Measurements from ENCODE around the gene NUFIP2. TPM values are rescaled to one million over a fixed set of nuclear protein-coding genes. Genes with fewer than 3 reads are reported as not detected.

NUFIP2 gene
- total RNA-seq (2014; rRNA removed; shearing (Covaris generic)): 27.3 and 27.8 TPM in 2 replicates

DNA sequence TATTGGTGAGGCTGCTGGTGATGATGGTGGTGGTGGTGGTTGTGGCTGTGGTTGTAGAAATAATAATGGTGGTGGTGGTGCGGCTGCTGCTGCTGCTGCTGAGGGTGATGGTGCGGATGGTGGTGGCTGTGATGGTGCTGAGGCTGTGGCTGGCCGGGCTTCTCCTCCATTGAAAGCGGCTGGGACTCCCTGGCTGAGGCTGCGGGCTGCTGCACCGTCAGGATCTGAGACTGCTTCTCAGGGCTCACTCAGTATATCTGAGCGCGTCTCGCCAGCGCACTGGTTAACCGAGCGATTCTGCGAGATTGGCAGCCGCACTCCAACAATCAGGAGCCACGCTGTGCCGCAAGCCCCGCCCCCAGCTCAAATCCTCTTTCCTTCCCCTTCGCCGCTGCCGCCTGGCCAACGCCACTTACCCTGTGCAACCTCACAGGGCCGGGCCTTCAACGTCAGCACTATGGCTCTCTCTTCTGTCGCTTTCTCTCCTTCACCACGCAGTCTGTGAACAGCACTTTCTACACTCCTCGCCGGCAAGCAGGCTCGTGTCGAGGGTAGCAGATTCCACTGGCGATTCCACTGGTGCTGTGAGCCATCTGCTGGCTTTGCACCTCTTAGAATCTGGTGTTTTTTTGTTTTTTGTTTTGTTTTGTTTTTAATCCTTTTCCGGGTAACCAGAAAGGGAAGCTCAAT is at the start of gene NUFIP2:
Gene NUFIP2, minus strand, starts transcription at position 259 of the 690 bp plus-strand sequence. Its CDS starts 89 bp downstream, at position 170.

DNA sequence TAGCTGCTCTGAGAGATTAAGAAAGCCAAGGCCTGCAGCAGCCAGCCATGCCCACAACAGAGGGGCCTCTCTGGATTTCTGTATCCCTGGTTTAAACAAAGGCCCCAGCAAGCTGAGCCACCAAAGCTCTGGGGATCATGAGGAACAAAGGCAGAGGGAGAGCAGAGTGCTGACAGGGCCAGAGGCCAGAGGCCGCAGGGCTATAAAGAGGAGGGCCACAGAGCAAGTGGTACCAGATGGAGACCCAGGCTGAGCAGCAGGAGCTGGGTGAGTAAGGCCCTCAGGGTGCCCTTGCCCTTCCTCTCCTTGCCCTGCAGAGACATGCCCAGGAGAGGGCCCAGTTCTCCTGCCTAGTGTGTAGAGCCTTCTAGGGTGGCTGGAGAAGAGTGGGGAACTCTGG is 47.3 kb downstream of the NUFIP2 start, which contains the start of gene CRYBA1:
Gene CRYBA1, plus strand, starts transcription at position 232 of the 400 bp plus-strand sequence. Its CDS starts 5 bp downstream, at position 237.

Other genes starting within 250 kb of the NUFIP2 start
- gene MYO18A, start 113.8 kb downstream of the NUFIP2 start, total RNA-seq (2014; rRNA removed; shearing (Covaris generic)): 41.5 and 52.1 TPM in 2 replicates
- not detected in 2 replicates for gene CRYBA1, start 47.3 kb downstream of the NUFIP2 start, total RNA-seq (2014; rRNA removed; shearing (Covaris generic))
- 29.6 and 37.1 TPM in 2 replicates for gene TAOK1, start 96.2 kb upstream of the NUFIP2 start, total RNA-seq (2014; rRNA removed; shearing (Covaris generic))